K562 (cell line): ENCODE results near the gene OVOL2. TPM values are rescaled to one million over a fixed set of nuclear protein-coding genes. Genes with fewer than 3 reads are reported as not detected.

Experiments used
- ATAC-seq: fragments of 200-7000 bp; cut with Tn5 transposase; 3 replicates; pipeline ENCODE4 v1.9.1; 2020; ENCODE audit warnings: moderate library complexity
- BruUV-seq: library from RNA; stranded (reverse); fragments of 400-500 nt; replicated peaks from 2 replicates; lab custom pipeline; 2021; lab: Mats Ljungman, UMichigan
- CTCF ChIA-PET: fragments of 300-600 bp; formaldehyde crosslinking; extraction: SDS; loops from one replicate; lab custom pipeline; 2021; ENCODE audit warnings: low intra/inter-chr PET ratio; lab: Yijun Ruan, JAX
- POLR2A ChIA-PET: fragments of 300-600, 350-650 bp; sonication (Branson Sonifier 250); formaldehyde crosslinking; extraction: SDS; loops from one replicate; lab custom pipeline; 2021; ENCODE audit warnings: antibody characterized with exemption, inconsistent platforms; lab: Yijun Ruan, JAX
- DNase-seq, 4 experiments: peaks; one replicate each; pipeline versions ENCODE4 v3.0.0 to v3.0.0-alpha.2; 2011 to 2018; ENCODE audit warnings: low spot score in 3 of 4, mixed read lengths in 3 of 4; ENCODE audit errors: extremely low read depth in 1 of 4
- FAIRE-seq: peaks from 2 replicates; lab custom pipeline; 2011; peaks lifted over from hg19 to GRCh38; lab: Jason Lieb, UNC
- H2AFZ ChIP-seq: 2 replicates; pipeline ENCODE4 v1.6.0; 2011; ENCODE audit warnings: low read depth, low read length, control low read depth, inconsistent platforms
- H3K27ac ChIP-seq: fragments of 200-600 bp; 3 replicates; pipeline ENCODE4 v1.8.0; 2011; ENCODE audit warnings: low read depth, mild to moderate bottlenecking, control low read depth, inconsistent platforms, low read length, moderate library complexity, mixed read lengths; ENCODE audit errors: extremely low read depth
- H3K27me3 ChIP-seq, 2 experiments: fragments of 300-600 bp in 1 of 2; 2 replicates in 1 of 2; 3 replicates in 1 of 2; pipeline versions ENCODE4 v1.6.0 to v1.8.0; 2011; ENCODE audit warnings: inconsistent platforms in 2 of 2, low read length in 2 of 2, mild to moderate bottlenecking in 1 of 2, mixed read lengths in 1 of 2, moderate library complexity in 1 of 2; ENCODE audit not compliant: control insufficient read depth in 2 of 2, insufficient read depth in 2 of 2
- H3K36me3 ChIP-seq: fragments of 300-600 bp; 3 replicates; pipeline ENCODE4 v1.8.0; 2011; ENCODE audit warnings: mild to moderate bottlenecking, low read length, inconsistent platforms; ENCODE audit not compliant: control insufficient read depth, insufficient read depth
- H3K4me1 ChIP-seq, 2 experiments: fragments of 200-600 bp in 1 of 2; replicated peaks in 1 of 2; 2 replicates in 1 of 2; 3 replicates in 1 of 2; pipeline versions ENCODE4 v1.5.1 to v1.8.0; 2011; ENCODE audit warnings: inconsistent platforms in 2 of 2, low read length in 2 of 2, mild to moderate bottlenecking in 1 of 2, mixed read lengths in 1 of 2, moderate library complexity in 1 of 2; ENCODE audit not compliant: control insufficient read depth in 2 of 2, insufficient read depth in 2 of 2
- H3K4me2 ChIP-seq: 2 replicates; pipeline ENCODE4 v1.6.1; 2011; ENCODE audit warnings: low read length, control low read depth, inconsistent platforms, mixed read lengths; ENCODE audit not compliant: insufficient read depth
- H3K4me3 ChIP-seq: fragments of 200-600 bp; sonication (generic), shearing (Covaris generic); 2 replicates; pipeline ENCODE4 v1.5.1; 2016; ENCODE audit warnings: control low read depth, inconsistent platforms
- H3K79me2 ChIP-seq: fragments of 200-600 bp; 3 replicates; pipeline ENCODE4 v1.8.0; 2011; ENCODE audit warnings: low read length, inconsistent platforms; ENCODE audit not compliant: control insufficient read depth, insufficient read depth
- H3K9ac ChIP-seq, 2 experiments: 2 replicates each; pipeline versions ENCODE4 v1.6.0 to v1.6.1; 2011; ENCODE audit warnings: low read depth in 2 of 2, low read length in 2 of 2, control low read depth in 1 of 2, inconsistent platforms in 1 of 2, mild to moderate bottlenecking in 1 of 2, mixed read lengths in 1 of 2; ENCODE audit not compliant: insufficient read depth in 1 of 2
- H3K9me1 ChIP-seq: one replicate; pipeline ENCODE4 v1.6.0; 2011; ENCODE audit warnings: inconsistent platforms, mild to moderate bottlenecking, low read length, moderate library complexity; ENCODE audit not compliant: control insufficient read depth, insufficient read depth
- H3K9me3 ChIP-seq: replicated peaks from 2 replicates; pipeline ENCODE4 v1.5.1; 2011; ENCODE audit warnings: low read depth, low read length, inconsistent platforms; ENCODE audit not compliant: control insufficient read depth, insufficient read depth
- H4K20me1 ChIP-seq: replicated peaks from 2 replicates; pipeline ENCODE4 v1.6.1; 2011; ENCODE audit warnings: low read length, inconsistent platforms, mixed read lengths; ENCODE audit not compliant: control insufficient read depth, insufficient read depth
- ARID4B ChIP-seq: sonication (generic); formaldehyde crosslinking; IDR thresholded peaks from 2 replicates; pipeline ENCODE4 v1.8.0; 2022; ENCODE audit warnings: mild to moderate bottlenecking, missing genetic modification reagents
- BHLHE40 ChIP-seq: IDR thresholded peaks from 2 replicates; pipeline ENCODE4 v1.6.1; 2011; ENCODE audit warnings: low read length, improper control_type of control experiment
- CLOCK ChIP-seq: fragments of 250-450 bp; sonication (Bioruptor Pico); IDR thresholded peaks from 2 replicates; pipeline ENCODE4 v1.4.0; 2020; ENCODE audit warnings: mild to moderate bottlenecking, moderate library complexity, borderline replicate concordance
- ELF2 ChIP-seq: fragments of 250-450 bp; sonication (Bioruptor Pico); IDR thresholded peaks from 2 replicates; pipeline ENCODE4 v1.5.0; 2021; ENCODE audit warnings: mild to moderate bottlenecking
- FOXM1 ChIP-seq, 2 experiments: fragments of 450-650 bp in 1 of 2; sonication (generic) in 1 of 2; formaldehyde crosslinking in 1 of 2; IDR thresholded peaks; 2 replicates each; pipeline versions ENCODE4 v1.6.1 to v1.9.0; 2017 to 2022; ENCODE audit warnings: low read depth in 2 of 2, mild to moderate bottlenecking in 2 of 2, missing genetic modification reagents in 1 of 2, moderate library complexity in 1 of 2
- PTBP1 ChIP-seq: fragments of 200-400 bp; formaldehyde crosslinking; IDR thresholded peaks from 2 replicates; pipeline ENCODE4 v1.6.1; 2017; ENCODE audit warnings: low read depth, low read length
- SMARCC2 ChIP-seq: fragments of 450-650 bp; IDR thresholded peaks from 2 replicates; pipeline ENCODE4 v1.6.1; 2017; ENCODE audit warnings: antibody characterized with exemption, moderate library complexity, mild to moderate bottlenecking, low read depth
- SMC3 ChIP-seq: conservative IDR thresholded peaks from 2 replicates; pipeline ENCODE4 v1.6.1; 2011; ENCODE audit warnings: low read depth, low read length, improper control_type of control experiment; ENCODE audit not compliant: insufficient read depth
- ZNF511 ChIP-seq: sonication (generic); formaldehyde crosslinking; IDR thresholded peaks from 2 replicates; pipeline ENCODE4 v1.8.0; 2022; ENCODE audit warnings: mild to moderate bottlenecking, missing genetic modification reagents
- WGBS: fragments of 100-300 bp; shearing (Covaris generic); methylation state at CpG from one replicate; pipeline ENCODE4 v1.1.6; 2016; ENCODE audit warnings: low coverage, mixed read lengths; ENCODE audit not compliant: insufficient coverage; ENCODE audit errors: missing lambda C conversion rate; 5-methylcytosine and 5-hydroxymethylcytosine counted together
- in situ Hi-C: fragments of 300-500 bp; cut with MboI; formaldehyde crosslinking; loops from 4 replicates; pipeline ENCODE4 v1.15.0; 2018; ENCODE audit warnings: inconsistent platforms, mixed read lengths
- intact Hi-C: fragments of 100-400 bp; cut with micrococcal nuclease; formaldehyde crosslinking; loops from 2 replicates; pipeline ENCODE4 v1.14.2; 2022
- polyA plus RNA-seq, 8 experiments: library from polyadenylated mRNA; depleted of rRNA in 4 of 8; stranded (reverse) in 5 of 8; unstranded in 3 of 8; fragments of >200 nt; fragmentation: Nextera tagmentation in 2 of 8; fragmentation: Illumina TruSeq in 1 of 8; extraction: Ambion mirVana in 2 of 8; extraction: Trizol in 1 of 8; gene quantifications; 2 replicates each; pipeline versions ENCODE4 v1.2.1 to v1.2.3, GENCODE V29; 2011 to 2014; ENCODE audit warnings: inconsistent platforms in 1 of 8, missing spikeins in 1 of 8
- total RNA-seq, 7 experiments: library from RNA; depleted of rRNA in 6 of 7; stranded (reverse); fragments of >200 nt in 6 of 7; fragmentation: Illumina TruSeq in 2 of 7; extraction: Trizol in 2 of 7; gene quantifications; 2 replicates each; pipeline versions ENCODE4 v1.2.1 to v1.2.3, GENCODE V29; 2011 to 2021; ENCODE audit warnings: low replicate concordance in 1 of 7

OVOL2 gene
- total and polyA plus RNA-seq, 9 of the 15 experiments (the other 6 are each of a cell fraction or from before 2014, with no cell fraction given): not detected

GRCh38 chr20:18007534-18008292, 50.0 kb downstream of the OVOL2 start:
- Histone ChIP-seq H3K9me1 (no peaks in the 10 kb centered on the region), H2AFZ (no peak overlapping the region), H3K36me3 (no peaks in the 10 kb centered on the region), H3K27ac (no peak overlapping the region), H3K4me2 (no peak overlapping the region), H3K4me3 (no peak overlapping the region), H3K9me3 (no peaks in the 10 kb centered on the region), H3K9ac (peak overlapping the region in 1 of 2 experiments; percentile 64; a peak in 2 of 4 replicates), H3K27me3 (no peaks in the 10 kb centered on the region), H3K4me1 (peaks cover 0 to 9% of the 10 kb centered on the region in 2 experiments; a peak in 2 of 5 replicates), H4K20me1 (no peaks in the 10 kb centered on the region), H3K79me2 (no peaks in the 10 kb centered on the region)
- DNase-seq (no peak), FAIRE-seq (no peak), ATAC-seq (no peak)
- BruUV-seq: no TSS peak
- ChIA-PET CTCF (no interaction called here), POLR2A (no interaction called here)
- WGBS: 29% methylated on average over 16 of the region's 19 CpGs
- in situ Hi-C loops: no loop called here
- intact Hi-C loops: no loop called here
- TF ChIP-seq SMC3 (no peak), ARID4B (no peak), ZNF511 (CRISPR knock-in tag) (no peak), ELF2 (CRISPR knock-in tag) (no peak), PTBP1 (no peak), BHLHE40 (no peak), SMARCC2 (no peak), CLOCK (CRISPR knock-in tag) (no peak), FOXM1 (IDR thresholded peaks at IDR 0.05; ENCODE audit: low read depth) (no peak), FOXM1 (CRISPR knock-in tag; IDR thresholded peaks at IDR 0.05; ENCODE audit: low read depth) (no peak)
